H1 (cell line): Measurements from ENCODE around the gene TBC1D7. TPM values are rescaled to one million over a fixed set of nuclear protein-coding genes. Genes with fewer than 3 reads are reported as not detected.

Source experiments
- CTCF ChIA-PET: fragments of 300-600 bp; sonication (Branson Sonifier 250); formaldehyde crosslinking; loops from one replicate; lab custom pipeline; 2021; ENCODE audit not compliant: partially characterized antibody; lab: Charles Lee
- POLR2A ChIA-PET: fragments of 300-600 bp; sonication (Branson Sonifier 250); formaldehyde crosslinking; loops from one replicate; lab custom pipeline; 2021; ENCODE audit warnings: inconsistent platforms; ENCODE audit not compliant: partially characterized antibody; lab: Charles Lee
- DNase-seq, 2 experiments: peaks; one replicate each; pipeline versions ENCODE4 v3.0.0 to v3.0.0-alpha.2; 2010 to 2022; ENCODE audit warnings: low spot score in 2 of 2, low read depth in 1 of 2, mixed read lengths in 1 of 2
- FAIRE-seq: peaks from 2 replicates; lab custom pipeline; 2011; peaks lifted over from hg19 to GRCh38; lab: Jason Lieb, UNC
- H2AFZ ChIP-seq: 2 replicates; pipeline ENCODE4 v1.8.1; 2012; ENCODE audit warnings: low read length, inconsistent platforms
- H2AK5ac ChIP-seq: 2 replicates; pipeline ENCODE4 v1.6.1; 2013; ENCODE audit warnings: low read depth, low read length
- H2BK120ac ChIP-seq: replicated peaks from 2 replicates; pipeline ENCODE3; 2013; ENCODE audit warnings: low read depth, low read length, inconsistent platforms
- H2BK12ac ChIP-seq: 2 replicates; pipeline ENCODE4 v1.6.1; 2013; ENCODE audit warnings: low read depth, low read length
- H2BK15ac ChIP-seq: 2 replicates; pipeline ENCODE4 v1.6.1; 2013; ENCODE audit warnings: low read length
- H2BK20ac ChIP-seq: 2 replicates; pipeline ENCODE4 v1.6.1; 2013; ENCODE audit warnings: low read length
- H2BK5ac ChIP-seq: 2 replicates; pipeline ENCODE4 v1.6.1; 2013; ENCODE audit warnings: low read depth, low read length
- H3K14ac ChIP-seq: 2 replicates; pipeline ENCODE4 v1.6.1; 2013; ENCODE audit warnings: inconsistent platforms; ENCODE audit not compliant: insufficient read length
- H3K18ac ChIP-seq: 2 replicates; pipeline ENCODE4 v1.6.1; 2013; ENCODE audit warnings: low read length; ENCODE audit errors: extremely low read depth
- H3K23ac ChIP-seq: 2 replicates; pipeline ENCODE4 v1.6.1; 2013; ENCODE audit warnings: inconsistent platforms; ENCODE audit not compliant: insufficient read length
- H3K23me2 ChIP-seq: 2 replicates; pipeline ENCODE4 v1.6.1; 2013; ENCODE audit warnings: low read depth, low read length
- H3K27ac ChIP-seq: 2 replicates; pipeline ENCODE4 v1.6.1; 2011; ENCODE audit warnings: low read depth, low read length, inconsistent platforms
- H3K27me3 ChIP-seq, 4 experiments: replicated peaks in 1 of 4; 1 replicate in 1 of 4; 2 replicates in 3 of 4; pipeline versions ENCODE4 v1.6.1 to v1.8.1; 2011 to 2013; ENCODE audit warnings: low read length in 3 of 4, mild to moderate bottlenecking in 3 of 4, inconsistent platforms in 2 of 4, mixed read lengths in 2 of 4, moderate library complexity in 1 of 4; ENCODE audit not compliant: control insufficient read depth in 3 of 4, insufficient read depth in 3 of 4; ENCODE audit errors: extremely low read depth in 1 of 4
- H3K36me3 ChIP-seq, 4 experiments: 2 replicates each; pipeline versions ENCODE4 v1.6.1 to v1.8.1; 2011 to 2013; ENCODE audit warnings: mild to moderate bottlenecking in 4 of 4, low read length in 3 of 4, moderate library complexity in 2 of 4, control low read depth in 1 of 4, inconsistent platforms in 1 of 4; ENCODE audit not compliant: insufficient read depth in 4 of 4, control insufficient read depth in 2 of 4
- H3K4ac ChIP-seq: replicated peaks from 2 replicates; pipeline ENCODE3; 2013; ENCODE audit warnings: low read length, low read depth, mixed read lengths, inconsistent platforms; ENCODE audit not compliant: insufficient read length
- H3K4me1 ChIP-seq, 4 experiments: replicated peaks in 1 of 4; 1 replicate in 1 of 4; 2 replicates in 3 of 4; pipeline versions ENCODE4 v1.6.1 to v1.8.1; 2011 to 2013; ENCODE audit warnings: low read length in 3 of 4, inconsistent platforms in 2 of 4, mixed read lengths in 1 of 4; ENCODE audit not compliant: insufficient read depth in 4 of 4, control insufficient read depth in 3 of 4
- H3K4me2 ChIP-seq, 2 experiments: 2 replicates each; pipeline versions ENCODE4 v1.6.1 to v1.8.1; 2011 to 2013; ENCODE audit warnings: low read depth in 2 of 2, low read length in 2 of 2, control low read depth in 1 of 2, inconsistent platforms in 1 of 2, mild to moderate bottlenecking in 1 of 2; ENCODE audit not compliant: insufficient read depth in 1 of 2
- H3K4me3 ChIP-seq, 4 experiments: fragments of 200-600, 300-600 bp in 1 of 4; sonication (generic), shearing (Covaris generic), sonication (Bioruptor Twin) in 1 of 4; 2 replicates each; pipeline versions ENCODE4 v1.5.1 to v1.8.1; 2011 to 2016; ENCODE audit warnings: low read length in 4 of 4, low read depth in 3 of 4, control low read depth in 2 of 4, inconsistent platforms in 2 of 4, mild to moderate bottlenecking in 2 of 4, mixed read lengths in 1 of 4, moderate library complexity in 1 of 4; ENCODE audit not compliant: insufficient read depth in 2 of 4; ENCODE audit errors: extremely low read depth in 1 of 4
- H3K56ac ChIP-seq: replicated peaks from 2 replicates; pipeline ENCODE3; 2013; ENCODE audit warnings: low read depth, mild to moderate bottlenecking, mixed read lengths, low read length, inconsistent platforms; ENCODE audit not compliant: insufficient read length
- H3K79me1 ChIP-seq: 2 replicates; pipeline ENCODE4 v1.6.1; 2013; ENCODE audit warnings: low read depth, low read length, control low read depth
- H3K79me2 ChIP-seq, 2 experiments: 2 replicates each; pipeline versions ENCODE4 v1.6.1 to v1.8.1; 2012 to 2013; ENCODE audit warnings: low read length in 2 of 2, mild to moderate bottlenecking in 2 of 2, inconsistent platforms in 1 of 2; ENCODE audit not compliant: insufficient read depth in 2 of 2, control insufficient read depth in 1 of 2
- H3K9ac ChIP-seq, 4 experiments: replicated peaks in 1 of 4; 1 replicate in 1 of 4; 2 replicates in 3 of 4; pipeline versions ENCODE4 v1.6.1 to v1.8.1; 2011 to 2013; ENCODE audit warnings: low read depth in 3 of 4, low read length in 3 of 4, control low read depth in 2 of 4, mild to moderate bottlenecking in 2 of 4, moderate library complexity in 2 of 4, inconsistent platforms in 1 of 4; ENCODE audit errors: extremely low read depth in 1 of 4
- H3K9me3 ChIP-seq, 2 experiments: 2 replicates each; pipeline versions ENCODE4 v1.6.1 to v1.8.1; 2012 to 2013; ENCODE audit warnings: mild to moderate bottlenecking in 2 of 2, moderate library complexity in 2 of 2, control low read depth in 1 of 2, inconsistent platforms in 1 of 2, low read depth in 1 of 2, low read length in 1 of 2, mixed read lengths in 1 of 2; ENCODE audit not compliant: insufficient read depth in 2 of 2
- H4K20me1 ChIP-seq, 2 experiments: replicated peaks in 1 of 2; 2 replicates each; pipeline versions ENCODE3 to v1.8.1; 2011 to 2013; ENCODE audit warnings: inconsistent platforms in 2 of 2, low read length in 2 of 2, mild to moderate bottlenecking in 1 of 2; ENCODE audit not compliant: insufficient read depth in 2 of 2, control insufficient read depth in 1 of 2
- H4K5ac ChIP-seq: 2 replicates; pipeline ENCODE4 v1.6.1; 2013; ENCODE audit warnings: low read length, low read depth, mixed read lengths, inconsistent platforms; ENCODE audit not compliant: insufficient read length
- H4K8ac ChIP-seq: 2 replicates; pipeline ENCODE4 v1.8.0; 2013; ENCODE audit warnings: mild to moderate bottlenecking, moderate library complexity, low read length, inconsistent platforms; ENCODE audit not compliant: insufficient read depth; ENCODE audit errors: extremely low read depth
- H4K91ac ChIP-seq: replicated peaks from 2 replicates; pipeline ENCODE3; 2013; ENCODE audit warnings: low read length, mixed read lengths, inconsistent platforms; ENCODE audit not compliant: insufficient read length
- EGR1 ChIP-seq: IDR thresholded peaks from 2 replicates; pipeline ENCODE4 v1.6.1; 2011; ENCODE audit warnings: low read depth, low read length, borderline replicate concordance
- JUN ChIP-seq: IDR thresholded peaks from 2 replicates; pipeline ENCODE4 v1.6.1; 2011; ENCODE audit warnings: low read depth, mild to moderate bottlenecking, improper control_type of control experiment, low read length
- KDM1A ChIP-seq: fragments of 200-600, 300-600 bp; sonication (generic); IDR thresholded peaks from 2 replicates; pipeline ENCODE4 v1.7.1; 2016; ENCODE audit warnings: mild to moderate bottlenecking, low read length, borderline replicate concordance
- KDM5A ChIP-seq: fragments of 200-600 bp; IDR thresholded peaks from 2 replicates; pipeline ENCODE4 v1.7.1; 2012; ENCODE audit warnings: mild to moderate bottlenecking, low read length, inconsistent platforms, mixed read lengths
- NANOG ChIP-seq: IDR thresholded peaks from 2 replicates; pipeline ENCODE4 v1.6.1; 2011; ENCODE audit warnings: low read length, low read depth, mild to moderate bottlenecking, inconsistent platforms; ENCODE audit not compliant: insufficient read depth, poor library complexity, severe bottlenecking
- SIX5 ChIP-seq: IDR thresholded peaks from 2 replicates; pipeline ENCODE4 v1.6.1; 2011; ENCODE audit warnings: mild to moderate bottlenecking, low read depth, low read length
- SP2 ChIP-seq: IDR thresholded peaks from 2 replicates; pipeline ENCODE4 v1.6.1; 2012; ENCODE audit warnings: mild to moderate bottlenecking, low read length, inconsistent platforms
- WGBS, 2 experiments: shearing (Covaris generic) in 1 of 2; methylation state at CpG; one replicate each; pipeline versions ENCODE4 v1.1.6 to v1.1.7; 2013 to 2015; ENCODE audit warnings: low lambda C conversion rate in 2 of 2, mixed read lengths in 2 of 2, inconsistent platforms in 1 of 2, low coverage in 1 of 2, missing lambda C conversion rate in 1 of 2; ENCODE audit not compliant: insufficient replicate concordance in 2 of 2, insufficient coverage in 1 of 2, insufficient read length in 1 of 2; ENCODE audit errors: extremely low coverage in 1 of 2, missing lambda C conversion rate in 1 of 2; 5-methylcytosine and 5-hydroxymethylcytosine counted together
- polyA plus RNA-seq, 7 experiments: library from polyadenylated mRNA; depleted of rRNA in 3 of 7; stranded (reverse) in 5 of 7; unstranded in 2 of 7; fragments of >200 nt in 5 of 7; fragments of 200-250 nt in 2 of 7; gene quantifications; 1 replicate in 5 of 7; 2 replicates in 1 of 7; 4 replicates in 1 of 7; pipeline versions ENCODE4 v1.2.1 to v1.2.3, GENCODE V29; 2011 to 2013; ENCODE audit warnings: missing spikeins in 2 of 7, mixed read lengths in 2 of 7
- total RNA-seq: library from RNA; stranded (reverse); fragmentation: NEBNext Ultra II Directional; extraction: Animal tissue kit (Norgen Biotek cat#: 25700); gene quantifications from 2 replicates; pipeline ENCODE4 v1.2.1, GENCODE V29; 2021
- TF ChIP-seq, protein P1 (sequence below): IDR thresholded peaks from 2 replicates; pipeline ENCODE4 v1.6.1; 2012; ENCODE audit warnings: inconsistent platforms

TBC1D7 gene
- total and polyA plus RNA-seq, 2 of the 8 experiments (the other 6 are each of a cell fraction or from before 2014, with no cell fraction given), result 46.1 to 55.2 TPM

DNA sequence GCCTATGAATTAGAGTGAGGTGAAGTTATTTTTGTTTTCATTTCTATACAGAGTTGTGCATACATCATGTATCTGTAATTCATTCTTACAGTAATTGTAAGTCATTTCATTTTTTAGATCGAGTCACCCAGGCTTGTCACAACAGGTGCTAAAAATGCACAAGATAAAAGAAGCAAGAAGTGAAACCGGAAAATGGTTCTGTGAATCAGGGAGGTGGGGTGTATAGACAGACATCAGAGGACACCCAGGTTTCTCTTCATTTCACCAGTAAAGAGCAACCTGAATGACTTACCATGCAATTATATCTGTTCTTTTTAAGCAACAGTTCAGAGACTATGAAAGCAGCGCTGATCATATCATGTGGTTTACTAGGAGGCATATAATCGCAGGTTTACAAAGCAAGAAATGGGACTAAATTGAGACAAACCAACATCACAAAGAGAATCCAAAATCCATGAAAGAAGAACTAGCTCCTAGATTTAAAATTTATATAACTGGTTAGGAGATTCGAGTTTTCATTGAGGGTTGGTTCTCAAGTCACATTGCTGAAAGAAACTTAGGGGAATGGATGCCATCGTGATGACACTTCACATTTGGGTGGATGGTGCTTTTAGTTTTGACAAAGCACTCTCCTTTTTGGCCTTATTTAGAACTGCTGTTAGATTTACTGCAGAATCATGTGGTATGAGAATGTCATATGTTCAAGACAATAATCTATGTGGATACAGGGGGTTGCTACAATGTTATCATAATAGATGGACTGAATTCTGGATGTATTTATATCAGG, 27.9 kb upstream of the TBC1D7 start:
- DNase-seq (no peak), FAIRE-seq (no peak)
- Histone ChIP-seq H2AFZ (no peak overlapping the region), H2AK5ac (no peak overlapping the region), H3K9me3 (peaks cover 0 to 3% of the 10 kb centered on the region in 2 experiments; a peak in 1 of 4 replicates), H4K91ac (no peak overlapping the region), H3K27me3 (no peaks in the 10 kb centered on the region), H3K79me1 (no peaks in the 10 kb centered on the region), H3K18ac (no peak overlapping the region), H2BK5ac (no peak overlapping the region), H4K5ac (no peak overlapping the region), H3K79me2 (no peaks in the 10 kb centered on the region), H3K56ac (no peak overlapping the region), H3K4me1 (peaks cover 3 to 14% (median 10%) of the 10 kb centered on the region in 4 experiments; a peak in 6 of 7 replicates), H2BK120ac (no peak overlapping the region), H3K23me2 (no peaks in the 10 kb centered on the region), H2BK12ac (no peak overlapping the region), H4K8ac (no peak overlapping the region), H3K23ac (no peak overlapping the region), H3K14ac (no peak overlapping the region), H2BK20ac (no peak overlapping the region), H2BK15ac (no peak overlapping the region), H3K36me3 (no peaks in the 10 kb centered on the region), H3K9ac (no peak overlapping the region), H3K4me2 (no peak overlapping the region), H3K4ac (no peak overlapping the region), H4K20me1 (no peaks in the 10 kb centered on the region), H3K27ac (no peak overlapping the region), H3K4me3 (no peak overlapping the region)
- ChIA-PET POLR2A (interaction anchor here (0.9 kb wide), 1 partner anchor 21 kb away, joined by 4 read pairs; no protein-coding TSS in a partner anchor), CTCF (interaction anchor here (0.9 to 2.1 kb wide), 6 partner anchors 12 to 218 kb away, joined by 3 to 14 read pairs (median 3); no protein-coding TSS in a partner anchor)
- 84% methylated on average over 6 of the region's 6 CpGs; no CpG with 5 or more reads in 1 of the 2 experiments for WGBS, 2 experiments
- TF ChIP-seq SP2 (no peak), SIX5 (no peak), JUN (no peak), KDM5A (no peak), EGR1 (no peak), NANOG (no peak), KDM1A (no peak)
- TF ChIP-seq, protein P1, sequence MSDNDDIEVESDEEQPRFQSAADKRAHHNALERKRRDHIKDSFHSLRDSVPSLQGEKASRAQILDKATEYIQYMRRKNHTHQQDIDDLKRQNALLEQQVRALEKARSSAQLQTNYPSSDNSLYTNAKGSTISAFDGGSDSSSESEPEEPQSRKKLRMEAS, result no peak
